Measurements from ENCODE around the gene UBXN2A.
"Not testable (repeated sequence)": the region's sequence is repeated elsewhere in the genome, so short reads cannot be mapped to it uniquely, and the experiment has no call there.

UBXN2A gene

DNA sequence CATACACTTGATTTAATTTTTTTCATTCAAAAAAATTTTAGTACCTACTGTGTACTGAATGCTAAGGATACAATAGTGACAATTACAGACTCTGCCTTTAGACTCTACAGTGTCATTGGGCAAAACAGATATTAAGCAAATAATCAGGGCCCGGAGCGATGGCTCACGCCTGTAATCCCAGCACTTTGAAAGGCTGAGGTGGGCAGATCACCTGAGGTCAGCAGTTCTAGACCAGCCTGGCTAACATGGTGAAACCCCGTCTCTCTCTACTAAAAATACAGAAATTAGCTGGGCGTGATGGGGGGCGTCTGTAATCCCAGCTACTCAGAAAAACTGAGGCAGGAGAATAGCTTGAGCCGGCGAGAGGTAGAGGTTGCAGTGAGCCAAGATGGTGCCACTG lies 1.4 kb downstream of the UBXN2A start:
- FAIRE-seq = no peak
- TF ChIP-seq CTCF (IDR thresholded peaks at IDR 0.05; ENCODE audit: insufficient read depth, missing control alignments) = no peak

DNA sequence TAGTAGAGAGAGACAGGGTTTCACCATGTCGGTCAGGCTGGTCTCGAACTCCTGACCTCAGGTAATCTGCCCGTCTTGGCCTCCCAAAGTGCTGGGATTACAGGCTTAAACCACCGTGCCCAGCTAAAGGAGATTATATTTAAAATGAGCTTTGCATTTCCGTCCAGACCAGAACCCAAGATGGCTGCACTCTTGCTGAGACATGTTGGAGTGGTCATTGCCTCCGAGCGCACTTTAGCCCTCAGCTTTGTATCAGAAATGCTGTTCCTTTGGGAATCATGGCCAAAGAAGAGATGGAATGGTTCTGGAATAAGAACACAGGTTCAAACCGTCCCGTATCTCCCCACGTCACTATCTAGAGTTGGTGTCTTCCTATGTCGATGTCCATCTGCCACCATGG lies 3.4 kb downstream of the UBXN2A start:
- TF ChIP-seq CTCF (IDR thresholded peaks at IDR 0.05; ENCODE audit: insufficient read depth, missing control alignments) = no peak
- no peak for FAIRE-seq
- DNase-seq (ENCODE audit: insufficient read length, low spot score) = no peak

More for the DNA sequence above, 1.4 kb downstream of the UBXN2A start:
- DNase-seq (ENCODE audit: insufficient read length, low spot score) = no peak

GRCh38 chr2:23944527-23944926 lies 4.3 kb downstream of the UBXN2A start:
- FAIRE-seq (no peak), DNase-seq (ENCODE audit: insufficient read length, low spot score) (no peak)
- no peak for TF ChIP-seq CTCF (IDR thresholded peaks at IDR 0.05; ENCODE audit: insufficient read depth, missing control alignments)

DNA sequence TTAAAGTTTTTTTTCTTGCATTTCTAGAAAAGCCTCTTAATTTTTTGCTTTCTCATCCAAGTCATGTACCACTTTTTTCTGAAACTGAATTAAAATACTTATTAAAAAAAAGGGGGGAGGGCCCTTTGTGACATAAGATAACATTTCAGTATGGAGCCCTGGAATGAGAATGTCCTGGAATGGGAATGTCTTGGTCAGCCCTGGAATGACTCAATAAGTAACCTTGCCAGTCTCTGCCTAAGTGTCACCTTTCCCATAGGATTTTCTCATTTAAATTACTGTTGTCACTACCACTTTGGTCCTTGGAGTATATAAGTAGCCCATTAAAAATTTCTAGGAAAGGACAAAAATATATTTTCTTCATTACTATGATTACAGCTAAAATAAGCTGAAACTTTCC lies 4.7 kb downstream of the UBXN2A start:
- TF ChIP-seq CTCF (IDR thresholded peaks at IDR 0.05; ENCODE audit: insufficient read depth, missing control alignments) = no peak
- no peak for FAIRE-seq
- DNase-seq (ENCODE audit: insufficient read length, low spot score) = no peak

DNA sequence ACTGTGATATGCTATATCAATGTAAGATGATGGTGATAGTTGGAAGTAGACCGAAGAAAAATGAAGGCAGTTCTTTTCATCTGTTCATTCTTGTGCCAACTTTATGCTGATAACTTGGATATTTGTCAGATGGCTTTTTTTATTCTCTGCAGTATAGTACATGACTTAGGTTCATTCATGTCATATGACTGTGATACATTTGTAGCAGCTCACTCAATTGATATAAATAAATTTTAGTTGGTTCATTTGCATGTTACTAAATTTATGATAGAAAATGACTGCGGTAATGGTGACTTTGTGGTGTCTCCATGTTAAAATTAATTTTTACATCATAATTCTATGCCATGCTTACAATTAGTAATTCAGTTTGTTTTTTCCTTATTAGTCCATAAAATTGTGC lies 7.1 kb downstream of the UBXN2A start:
- FAIRE-seq = no peak
- DNase-seq (ENCODE audit: insufficient read length, low spot score) = no peak
- TF ChIP-seq CTCF (IDR thresholded peaks at IDR 0.05; ENCODE audit: insufficient read depth, missing control alignments) = no peak

DNA sequence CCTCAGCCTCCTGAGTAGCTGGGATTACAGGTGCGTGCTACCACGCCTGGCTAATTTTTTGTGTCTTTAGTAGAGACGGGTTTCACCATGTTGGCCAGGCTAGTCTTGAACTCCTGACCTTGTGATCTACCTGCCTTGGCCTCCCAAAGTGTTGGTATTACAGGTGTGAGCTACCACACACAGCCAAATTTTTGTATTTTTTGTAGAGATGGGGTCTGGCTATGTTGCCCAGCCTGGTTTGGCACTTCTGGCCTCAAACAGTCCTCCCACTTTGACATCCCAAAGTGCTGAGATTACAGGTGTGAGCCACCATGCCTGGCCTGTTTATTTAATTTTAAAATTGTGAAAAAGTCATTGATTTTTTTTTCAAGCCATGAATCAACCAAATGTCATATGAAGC lies 12.3 kb downstream of the UBXN2A start:
- DNase-seq (ENCODE audit: insufficient read length, low spot score); FAIRE-seq: not testable (repeated sequence)

DNA sequence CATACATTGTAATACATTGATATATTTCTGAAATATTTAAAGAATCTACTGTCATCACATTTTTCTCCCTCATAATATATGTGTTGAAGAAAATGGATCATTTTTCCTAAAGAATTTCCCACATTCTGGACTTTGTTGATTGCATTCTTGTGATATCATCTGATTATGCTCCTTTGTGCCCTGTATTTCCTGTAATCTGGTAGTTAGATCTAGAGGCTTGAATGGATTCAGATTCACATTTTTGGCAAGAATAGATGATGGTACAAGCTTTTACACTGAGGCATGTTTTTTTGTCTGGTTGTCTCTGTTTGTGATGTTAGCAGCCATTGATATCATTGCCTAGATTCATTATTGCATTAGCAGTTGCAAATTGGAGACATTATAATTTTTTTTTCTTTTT lies 13.4 kb downstream of the UBXN2A start:
- DNase-seq (ENCODE audit: insufficient read length, low spot score) (no peak), FAIRE-seq (no peak)
- no peak for TF ChIP-seq CTCF (IDR thresholded peaks at IDR 0.05; ENCODE audit: insufficient read depth, missing control alignments)

DNA sequence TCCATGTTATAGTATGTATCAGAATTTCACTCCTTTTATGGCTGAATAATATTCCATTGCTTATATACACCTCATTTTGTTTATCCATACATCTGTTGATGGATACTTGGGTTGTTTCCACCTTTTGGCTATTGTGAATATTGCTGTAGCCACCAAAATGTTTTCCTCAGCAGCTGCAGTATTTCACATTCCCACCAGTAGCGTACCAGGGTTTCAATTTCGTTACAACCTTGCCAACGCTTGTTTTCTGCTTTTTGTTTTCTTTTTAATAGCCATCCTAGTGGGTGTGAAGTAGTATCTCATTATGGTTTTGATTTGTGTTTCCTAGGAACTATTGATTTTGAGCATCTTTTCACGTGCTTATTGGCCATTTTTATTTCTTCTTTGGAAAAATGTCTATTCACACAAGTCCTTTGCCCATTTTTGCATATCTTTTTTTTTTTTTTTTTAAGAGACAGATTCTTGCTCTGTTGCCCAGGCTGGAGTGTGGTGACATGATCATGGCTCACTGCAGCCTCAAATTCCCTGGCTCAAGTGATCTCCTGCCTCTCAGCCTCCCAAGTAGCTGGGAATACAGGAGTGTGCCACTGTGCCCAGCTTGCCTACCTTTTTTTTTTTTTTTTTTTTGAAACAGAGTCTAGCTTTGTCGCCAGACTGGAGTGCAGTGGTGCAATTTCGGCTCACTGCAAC lies 14.2 kb downstream of the UBXN2A start:
- FAIRE-seq (no peak), DNase-seq (ENCODE audit: insufficient read length, low spot score) (no peak)
- TF ChIP-seq CTCF (IDR thresholded peaks at IDR 0.05; ENCODE audit: insufficient read depth, missing control alignments) = no peak

Measured in D721Med (cell line).